HepG2 (cell line): ENCODE measurements around the gene FBRSL1. TPM values are rescaled to one million over a fixed set of nuclear protein-coding genes. Genes with fewer than 3 reads are reported as not detected.

ENCODE experiments used
- ATAC-seq: fragments of 200-7000 bp; cut with Tn5 transposase; 3 replicates; pipeline ENCODE4 v1.9.1; 2020; ENCODE audit warnings: mild to moderate bottlenecking, moderate library complexity
- BruUV-seq: library from RNA; stranded (reverse); fragments of 400-500 nt; replicated peaks from 2 replicates; lab custom pipeline; 2021; lab: Mats Ljungman, UMichigan
- CTCF ChIA-PET: fragments of 300-600 bp; formaldehyde crosslinking; extraction: SDS; loops from one replicate; lab custom pipeline; 2021; ENCODE audit warnings: low total read pairs, inconsistent platforms, low intra/inter-chr PET ratio; lab: Yijun Ruan, JAX
- POLR2A ChIA-PET: fragments of 350-600 bp; sonication (Branson Sonifier 250); formaldehyde crosslinking; loops from one replicate; lab custom pipeline; 2020; ENCODE audit warnings: antibody characterized with exemption, inconsistent platforms; lab: Yijun Ruan, JAX
- DNase-seq: peaks from one replicate; pipeline ENCODE4 v3.0.0-alpha.2; 2015; ENCODE audit warnings: low spot score
- FAIRE-seq: peaks from 3 replicates; lab custom pipeline; 2011; peaks lifted over from hg19 to GRCh38; lab: Jason Lieb, UNC
- H2AFZ ChIP-seq: one replicate; pipeline ENCODE4 v1.6.1; 2011; ENCODE audit warnings: low read length, inconsistent platforms
- H3K27ac ChIP-seq: fragments of 300-600 bp; 3 replicates; pipeline ENCODE4 v1.8.0; 2011; ENCODE audit warnings: mixed run types, mild to moderate bottlenecking, mixed read lengths, low read length, inconsistent platforms; ENCODE audit not compliant: insufficient read depth; ENCODE audit errors: extremely low read length
- H3K27me3 ChIP-seq, 2 experiments: fragments of 200-600 bp in 1 of 2; 2 replicates in 1 of 2; 3 replicates in 1 of 2; pipeline versions ENCODE4 v1.6.0 to v1.8.0; 2011; ENCODE audit warnings: low read length in 2 of 2, mild to moderate bottlenecking in 2 of 2, moderate library complexity in 2 of 2, inconsistent platforms in 1 of 2; ENCODE audit not compliant: insufficient read depth in 2 of 2, control insufficient read depth in 1 of 2
- H3K36me3 ChIP-seq, 2 experiments: fragments of 200-600 bp in 1 of 2; replicated peaks in 1 of 2; 2 replicates in 1 of 2; 3 replicates in 1 of 2; pipeline versions ENCODE4 v1.5.1 to v1.8.0; 2011; ENCODE audit warnings: low read length in 2 of 2, inconsistent platforms in 1 of 2; ENCODE audit not compliant: insufficient read depth in 2 of 2, control insufficient read depth in 1 of 2
- H3K4me1 ChIP-seq: 2 replicates; pipeline ENCODE4 v1.5.1; 2012; ENCODE audit warnings: low read length, inconsistent platforms; ENCODE audit not compliant: insufficient read depth
- H3K4me2 ChIP-seq: 2 replicates; pipeline ENCODE4 v1.6.0; 2011; ENCODE audit warnings: low read depth, low read length, inconsistent platforms
- H3K4me3 ChIP-seq, 3 experiments: fragments of 200-600 bp in 1 of 3; sonication (generic), shearing (Covaris generic) in 1 of 3; replicated peaks in 1 of 3; 2 replicates each; pipeline ENCODE4 v1.5.1; 2011 to 2016; ENCODE audit warnings: low read length in 3 of 3, inconsistent platforms in 2 of 3, low read depth in 2 of 3, mild to moderate bottlenecking in 2 of 3, control low read depth in 1 of 3, mixed read lengths in 1 of 3; ENCODE audit not compliant: insufficient read depth in 1 of 3
- H3K79me2 ChIP-seq: one replicate; pipeline ENCODE4 v1.6.1; 2011; ENCODE audit warnings: low read length, inconsistent platforms; ENCODE audit not compliant: insufficient read depth
- H3K9ac ChIP-seq: 2 replicates; pipeline ENCODE4 v1.6.0; 2011; ENCODE audit warnings: mild to moderate bottlenecking, low read depth, low read length, inconsistent platforms; ENCODE audit not compliant: insufficient read depth
- H3K9me3 ChIP-seq: 2 replicates; pipeline ENCODE4 v1.5.1; 2012; ENCODE audit warnings: mild to moderate bottlenecking, low read length
- H4K20me1 ChIP-seq: 2 replicates; pipeline ENCODE4 v1.6.0; 2011; ENCODE audit warnings: inconsistent platforms, mild to moderate bottlenecking, low read length, moderate library complexity; ENCODE audit not compliant: insufficient read depth
- BRF2 ChIP-seq: sonication (generic); formaldehyde crosslinking; IDR thresholded peaks from 2 replicates; pipeline ENCODE4 v1.8.1; 2022; ENCODE audit warnings: mild to moderate bottlenecking, missing genetic modification reagents
- FIP1L1 ChIP-seq: fragments of 200-400 bp; formaldehyde crosslinking; IDR thresholded peaks from 2 replicates; pipeline ENCODE4 v1.6.1; 2018; ENCODE audit warnings: low read depth, mild to moderate bottlenecking, low read length, moderate library complexity, borderline replicate concordance; ENCODE audit not compliant: insufficient read depth
- FOXC1 ChIP-seq: sonication (generic); formaldehyde crosslinking; IDR thresholded peaks from 2 replicates; pipeline ENCODE4 v1.8.0; 2022; ENCODE audit warnings: mild to moderate bottlenecking, missing genetic modification reagents, borderline replicate concordance
- HINFP ChIP-seq: sonication (generic); formaldehyde crosslinking; IDR thresholded peaks from 2 replicates; pipeline ENCODE4 v1.4.0; 2020; ENCODE audit warnings: low read depth, mild to moderate bottlenecking, missing genetic modification reagents
- HNRNPH1 ChIP-seq: fragments of 200-400 bp; formaldehyde crosslinking; optimal IDR thresholded peaks from 2 replicates; pipeline ENCODE3; 2017; ENCODE audit warnings: mild to moderate bottlenecking, low read depth, low read length
- KLF12 ChIP-seq: sonication (generic); formaldehyde crosslinking; IDR thresholded peaks from 2 replicates; pipeline ENCODE4 v1.4.0; 2020; ENCODE audit warnings: missing genetic modification reagents, borderline replicate concordance
- NFYB ChIP-seq: sonication (generic); formaldehyde crosslinking; IDR thresholded peaks from 2 replicates; pipeline ENCODE4 v1.4.0; 2020; ENCODE audit warnings: missing genetic modification reagents
- SAFB2 ChIP-seq: sonication (generic); formaldehyde crosslinking; IDR thresholded peaks from 2 replicates; pipeline ENCODE4 v1.5.1; 2020; ENCODE audit warnings: missing genetic modification reagents, low read depth, mild to moderate bottlenecking, borderline replicate concordance
- SRSF9 ChIP-seq: fragments of 200-400 bp; formaldehyde crosslinking; IDR thresholded peaks from 2 replicates; pipeline ENCODE4 v1.6.1; 2018; ENCODE audit warnings: borderline replicate concordance, mild to moderate bottlenecking, low read depth, low read length; ENCODE audit not compliant: insufficient read depth, poor library complexity, severe bottlenecking
- ZBTB3 ChIP-seq: sonication (generic); formaldehyde crosslinking; IDR thresholded peaks from 2 replicates; pipeline ENCODE4 v1.4.0; 2020; ENCODE audit warnings: low read depth, mild to moderate bottlenecking, moderate library complexity, missing genetic modification reagents, borderline replicate concordance
- ZNF205 ChIP-seq: IDR thresholded peaks from 2 replicates; pipeline ENCODE4 v1.6.1; 2018; ENCODE audit warnings: missing biosample characterization, missing genetic modification reagents
- ZNF547 ChIP-seq: sonication (generic); formaldehyde crosslinking; IDR thresholded peaks from 2 replicates; pipeline ENCODE4 v1.5.1; 2020; ENCODE audit warnings: mild to moderate bottlenecking, missing genetic modification reagents
- ZNF609 ChIP-seq: sonication (generic); formaldehyde crosslinking; IDR thresholded peaks from 2 replicates; pipeline ENCODE4 v1.4.0; 2020; ENCODE audit warnings: mild to moderate bottlenecking, missing genetic modification reagents, borderline replicate concordance
- ZNF615 ChIP-seq: sonication (generic); formaldehyde crosslinking; IDR thresholded peaks from 2 replicates; pipeline ENCODE4 v1.5.0; 2020; ENCODE audit warnings: mild to moderate bottlenecking, missing genetic modification reagents, borderline replicate concordance
- ZNF773 ChIP-seq: sonication (generic); formaldehyde crosslinking; IDR thresholded peaks from 2 replicates; pipeline ENCODE4 v1.4.0; 2020; ENCODE audit warnings: missing genetic modification reagents, borderline replicate concordance
- WGBS: methylation state at CpG from one replicate; pipeline ENCODE4 v1.1.6; 2017; ENCODE audit warnings: low lambda C conversion rate; 5-methylcytosine and 5-hydroxymethylcytosine counted together
- in situ Hi-C: cut with HindIII; loops from 2 replicates; pipeline ENCODE4 v1.10.0; 2017; ENCODE audit warnings: low pct_unique_long_range_greater_than_20kb; ENCODE audit not compliant: extremely low pct_ligation_motif_present
- intact Hi-C: fragments of 100-400 bp; cut with micrococcal nuclease; formaldehyde crosslinking; loops from one replicate; pipeline ENCODE4 v1.10.0; 2022; ENCODE audit not compliant: unreplicated experiment
- polyA plus RNA-seq, 8 experiments: library from polyadenylated mRNA; depleted of rRNA in 3 of 8; stranded (reverse) in 7 of 8; unstranded in 1 of 8; fragments of >200 nt; fragmentation: Illumina TruSeq in 4 of 8; extraction: Trizol in 4 of 8; gene quantifications; 2 replicates each; pipeline versions ENCODE4 v1.2.1 to v1.2.3, GENCODE V29; 2011 to 2016; ENCODE audit warnings: low read depth in 4 of 8, missing spikeins in 1 of 8, mixed read lengths in 1 of 8; ENCODE audit not compliant: insufficient read depth in 1 of 8
- total RNA-seq, 5 experiments: library from RNA; depleted of rRNA; stranded (reverse); fragments of >200 nt; fragmentation: Illumina TruSeq; extraction: Trizol; gene quantifications; 2 replicates each; pipeline ENCODE4 v1.2.3, GENCODE V29; 2016; ENCODE audit warnings: low read depth in 1 of 5

The FBRSL1 gene
- total and polyA plus RNA-seq, 2 of the 13 experiments (the other 11 are each of a cell fraction or from before 2014, with no cell fraction given) = 3.6 to 7.9 TPM

- 28% methylated on average over 18 of the region's 18 CpGs for WGBS
- Histone ChIP-seq H3K4me1 (peaks cover 32% of the 10 kb centered on the region), H3K9me3 (no peaks in the 10 kb centered on the region), H3K4me3 (no peak overlapping the region), H3K9ac (no peak overlapping the region), H3K79me2 (no peaks in the 10 kb centered on the region), H4K20me1 (no peaks in the 10 kb centered on the region), H3K4me2 (peak overlapping the region; percentile 45; the same call in 1 of the 2 replicates), H3K36me3 (no peaks in the 10 kb centered on the region), H3K27me3 (peaks cover 5 to 25% of the 10 kb centered on the region in 2 experiments; a peak in 3 of 5 replicates), H3K27ac (peak overlapping the region; percentile 40), H2AFZ (no peak overlapping the region)
- POLR2A ChIA-PET = no interaction called here
- intact Hi-C loops (loop anchor here (10.0 kb wide), 1 partner anchor 46 kb away; no protein-coding TSS in a partner anchor), in situ Hi-C loops (no loop called here)
- FAIRE-seq = peak; percentile 90
- CTCF ChIA-PET = no interaction called here
- BruUV-seq = no TSS peak
- peak; percentile 95 for ATAC-seq
- DNase-seq = peak; percentile 99
- no peak for TF ChIP-seq ZBTB3
- TF ChIP-seq FIP1L1 = no peak
- TF ChIP-seq BRF2 = 0 out of 2 replicates have a peak, but pooled peaks have one; percentile 43
- TF ChIP-seq ZNF547 = no peak; the same call in 1 of the 2 replicates
- TF ChIP-seq SAFB2 (CRISPR knock-in tag) = no peak
- peak; percentile 68; the same call in 1 of the 2 replicates for TF ChIP-seq FOXC1 (CRISPR knock-in tag)
- peak; percentile 88; the same call in 1 of the 2 replicates for TF ChIP-seq ZNF609
- TF ChIP-seq HINFP (CRISPR knock-in tag) = no peak
- no peak for TF ChIP-seq NFYB
- TF ChIP-seq HNRNPH1 = no peak
- no peak for TF ChIP-seq ZNF773 (CRISPR knock-in tag)
- TF ChIP-seq SRSF9 = no peak
- no peak for TF ChIP-seq ZNF615 (CRISPR knock-in tag)
- TF ChIP-seq ZNF205 (CRISPR knock-in tag) = peak; percentile 50; the same call in 1 of the 2 replicates
- peak; percentile 34; the same call in 1 of the 2 replicates for TF ChIP-seq KLF12
Observed at GRCh38 chr12:132471011-132471857, 18.7 kb upstream of the FBRSL1 start.
